22Rv1 (cell line): ENCODE results near the gene HS3ST3B1.

ENCODE experiments used
- H3K27ac ChIP-seq: fragments of 450-650 bp; 2 replicates; pipeline ENCODE4 v1.5.1; 2017
- ZFX ChIP-seq: fragments of 450-650 bp; IDR thresholded peaks from 2 replicates; pipeline ENCODE4 v1.6.1; 2017; ENCODE audit warnings: antibody characterized with exemption, borderline replicate concordance
- TF ChIP-seq, protein P1 (sequence below): fragments of 450-650 bp; IDR thresholded peaks from 2 replicates; pipeline ENCODE4 v1.5.1; 2017; ENCODE audit warnings: mild to moderate bottlenecking

Gene HS3ST3B1

DNA sequence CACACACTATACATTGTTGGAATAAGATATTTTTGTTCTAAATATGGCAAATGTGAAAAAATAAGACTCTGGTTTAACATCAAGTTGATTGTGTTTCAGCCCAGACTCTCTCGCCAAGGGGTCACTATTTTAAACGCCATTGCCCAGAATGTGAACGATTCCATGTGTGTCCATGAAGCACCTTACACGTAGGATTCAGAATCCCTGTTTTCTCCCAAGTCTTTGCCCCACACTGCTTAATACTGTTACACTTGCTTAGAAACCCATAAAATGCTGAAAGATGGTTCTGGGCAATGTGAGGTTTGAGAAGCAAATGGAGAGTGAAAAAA lies 7.7 kb downstream of the HS3ST3B1 start:
- TF ChIP-seq, protein P1, sequence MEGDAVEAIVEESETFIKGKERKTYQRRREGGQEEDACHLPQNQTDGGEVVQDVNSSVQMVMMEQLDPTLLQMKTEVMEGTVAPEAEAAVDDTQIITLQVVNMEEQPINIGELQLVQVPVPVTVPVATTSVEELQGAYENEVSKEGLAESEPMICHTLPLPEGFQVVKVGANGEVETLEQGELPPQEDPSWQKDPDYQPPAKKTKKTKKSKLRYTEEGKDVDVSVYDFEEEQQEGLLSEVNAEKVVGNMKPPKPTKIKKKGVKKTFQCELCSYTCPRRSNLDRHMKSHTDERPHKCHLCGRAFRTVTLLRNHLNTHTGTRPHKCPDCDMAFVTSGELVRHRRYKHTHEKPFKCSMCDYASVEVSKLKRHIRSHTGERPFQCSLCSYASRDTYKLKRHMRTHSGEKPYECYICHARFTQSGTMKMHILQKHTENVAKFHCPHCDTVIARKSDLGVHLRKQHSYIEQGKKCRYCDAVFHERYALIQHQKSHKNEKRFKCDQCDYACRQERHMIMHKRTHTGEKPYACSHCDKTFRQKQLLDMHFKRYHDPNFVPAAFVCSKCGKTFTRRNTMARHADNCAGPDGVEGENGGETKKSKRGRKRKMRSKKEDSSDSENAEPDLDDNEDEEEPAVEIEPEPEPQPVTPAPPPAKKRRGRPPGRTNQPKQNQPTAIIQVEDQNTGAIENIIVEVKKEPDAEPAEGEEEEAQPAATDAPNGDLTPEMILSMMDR, result no peak
- TF ChIP-seq ZFX, result no peak
- no peak overlapping the region for H3K27ac ChIP-seq

DNA sequence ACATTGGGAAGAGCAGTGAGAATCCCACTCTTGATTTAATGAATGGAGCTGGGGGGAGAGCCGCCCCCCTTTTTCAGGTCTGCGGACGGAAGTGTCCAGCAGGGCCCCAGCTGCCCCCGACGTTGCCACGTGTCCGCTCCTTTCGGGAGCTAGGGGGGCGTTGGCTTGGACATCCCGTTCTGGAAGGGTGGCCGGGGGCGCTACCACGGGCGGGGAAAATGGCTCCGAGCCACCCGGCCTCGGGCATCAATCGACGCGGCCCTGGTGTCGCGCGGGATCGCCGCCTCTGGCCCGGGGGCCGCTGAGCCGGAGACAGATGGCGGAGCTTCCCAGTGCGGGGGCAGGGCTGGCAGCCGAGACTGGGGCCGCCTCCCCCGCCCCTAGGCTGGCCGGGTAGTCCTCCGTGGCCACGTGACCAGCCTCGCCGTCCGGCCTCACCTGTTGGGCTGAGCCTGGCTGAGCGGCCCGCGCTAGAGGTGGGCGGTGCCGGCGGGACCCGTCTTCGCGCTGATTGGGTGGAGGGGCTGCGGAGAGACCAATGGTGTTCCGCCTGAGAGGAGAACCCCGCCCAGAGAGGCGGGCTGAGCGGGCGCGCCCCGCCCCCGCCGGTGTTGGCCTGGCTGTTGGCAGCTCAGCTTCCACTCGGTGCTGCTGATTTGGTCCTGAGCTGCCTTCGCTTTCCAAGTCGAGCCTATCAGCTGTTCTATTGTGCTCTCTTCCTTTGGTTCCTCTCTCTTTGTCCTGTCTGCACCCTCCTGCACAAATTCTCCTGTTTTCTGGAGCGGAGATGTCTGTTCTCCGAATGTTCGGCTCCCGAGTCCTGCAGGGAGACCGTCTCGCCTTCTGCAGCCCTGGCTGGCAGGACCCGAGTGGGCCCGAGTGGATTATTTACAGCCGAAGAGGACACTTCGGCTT lies 8.3 kb downstream of the HS3ST3B1 start:
- no peak for TF ChIP-seq ZFX
- TF ChIP-seq, protein P1, result no peak
- H3K27ac ChIP-seq, result no peak overlapping the region

DNA sequence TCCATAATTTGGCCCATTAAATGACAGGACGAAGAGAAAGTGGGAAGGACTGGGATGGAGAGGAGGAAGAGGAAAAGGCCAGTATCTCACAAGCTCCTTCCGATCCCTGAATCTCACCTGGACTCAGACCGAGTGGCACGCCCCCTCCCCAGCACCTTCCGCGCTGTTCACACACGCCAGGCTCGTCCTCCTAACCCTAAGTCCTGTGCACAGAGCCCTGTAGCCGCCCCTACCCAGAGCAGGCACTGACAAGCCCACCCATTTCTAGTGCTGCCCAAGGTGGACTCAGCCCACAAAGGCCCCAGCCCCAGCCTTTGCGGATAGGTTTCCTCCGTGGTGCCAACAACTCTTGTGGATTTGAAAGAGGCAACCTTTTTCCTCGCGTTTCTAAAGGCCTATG lies 9.2 kb downstream of the HS3ST3B1 start:
- TF ChIP-seq ZFX, result no peak
- TF ChIP-seq, protein P1, result no peak
- no peak overlapping the region for H3K27ac ChIP-seq

GRCh38 chr17:14310605-14311004 lies 9.7 kb downstream of the HS3ST3B1 start:
- no peak overlapping the region for H3K27ac ChIP-seq

DNA sequence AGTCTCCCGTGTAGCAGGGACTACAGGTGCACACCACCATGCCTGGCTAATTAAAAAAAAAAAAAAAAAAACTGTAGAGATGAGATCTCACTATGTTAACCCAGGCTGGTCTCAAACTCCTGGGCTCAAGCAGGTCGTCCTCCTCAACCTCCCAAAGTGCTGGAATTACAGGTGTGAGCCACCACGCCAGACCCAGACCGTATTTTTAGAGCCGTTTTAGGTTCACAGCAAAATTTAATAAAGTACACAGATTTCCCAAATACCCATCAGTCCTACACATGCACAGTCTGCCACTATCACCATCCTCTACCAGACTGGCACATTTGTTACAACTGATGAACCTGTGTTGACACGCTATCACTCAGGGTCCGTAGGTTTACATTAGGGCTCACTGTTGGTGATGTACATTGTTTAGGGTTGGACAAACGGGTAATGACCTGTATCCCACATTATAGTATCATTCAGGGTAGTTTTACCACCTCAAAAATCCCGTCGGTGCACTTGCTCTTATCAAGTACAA lies 10.4 kb downstream of the HS3ST3B1 start:
- no peak overlapping the region for H3K27ac ChIP-seq
- TF ChIP-seq, protein P1, result no peak
- no peak for TF ChIP-seq ZFX

More at GRCh38 chr17:14310605-14311004, 9.7 kb downstream of the HS3ST3B1 start:
- no peak for TF ChIP-seq ZFX
- TF ChIP-seq, protein P1, result no peak

- H3K27ac ChIP-seq, result no peak overlapping the region
- no peak for TF ChIP-seq ZFX
- TF ChIP-seq, protein P1, result no peak
These were observed 11.1 kb downstream of the HS3ST3B1 start for GRCh38 chr17:14311981-14312380.

DNA sequence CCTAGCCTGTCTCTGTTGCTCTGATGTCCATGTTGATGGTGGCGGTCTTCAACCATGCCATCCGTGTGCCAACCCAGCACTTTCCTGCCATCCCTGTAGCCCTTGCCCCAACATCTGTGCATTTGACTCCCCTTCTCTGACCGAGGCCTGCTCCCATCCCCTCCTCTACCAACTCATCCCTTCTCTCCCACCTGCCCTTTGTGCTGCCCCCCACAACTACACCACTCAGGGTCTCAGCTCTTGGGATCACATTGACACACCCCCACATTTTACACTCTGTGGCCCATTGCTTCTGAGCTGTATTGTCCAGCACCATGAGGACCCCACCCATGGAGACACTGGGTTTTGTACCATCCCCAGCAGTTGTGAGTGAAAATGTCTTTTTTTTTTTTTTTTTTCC lies 11.6 kb downstream of the HS3ST3B1 start:
- TF ChIP-seq, protein P1, result no peak
- no peak for TF ChIP-seq ZFX
- H3K27ac ChIP-seq, result no peak overlapping the region
